Trophoblast cell (in vitro differentiated cells and primary cell): Measurements from ENCODE around the gene OSCP1.
A peak's percentile ranks its signal among the peaks of the same experiment; 100 is the strongest.

ENCODE experiments used
- DNase-seq, 2 donors: peaks; one replicate each; pipeline ENCODE4 v3.0.0-alpha.2; 2016
- H2AFZ ChIP-seq: 2 replicates; pipeline ENCODE4 v1.6.1; 2013; ENCODE audit warnings: low read length, moderate library complexity, mild to moderate bottlenecking; ENCODE audit not compliant: insufficient read depth, poor library complexity
- H2AK5ac ChIP-seq: 2 replicates; pipeline ENCODE4 v1.6.1; 2013; ENCODE audit warnings: mild to moderate bottlenecking, low read length
- H2BK120ac ChIP-seq: 2 replicates; pipeline ENCODE4 v1.6.1; 2013; ENCODE audit warnings: low read length, mild to moderate bottlenecking, moderate library complexity; ENCODE audit not compliant: insufficient read depth, poor library complexity
- H2BK12ac ChIP-seq: 2 replicates; pipeline ENCODE4 v1.6.1; 2013; ENCODE audit warnings: mild to moderate bottlenecking, low read length, moderate library complexity
- H2BK5ac ChIP-seq: 2 replicates; pipeline ENCODE4 v1.6.1; 2013; ENCODE audit warnings: low read length, low read depth, moderate library complexity, mild to moderate bottlenecking; ENCODE audit not compliant: poor library complexity
- H3K14ac ChIP-seq: 2 replicates; pipeline ENCODE4 v1.6.1; 2013; ENCODE audit warnings: mild to moderate bottlenecking, low read length
- H3K18ac ChIP-seq: 2 replicates; pipeline ENCODE4 v1.6.1; 2013; ENCODE audit warnings: mild to moderate bottlenecking, low read length
- H3K23ac ChIP-seq: 2 replicates; pipeline ENCODE4 v1.6.1; 2013; ENCODE audit warnings: low read length
- H3K27ac ChIP-seq: 2 replicates; pipeline ENCODE4 v1.5.1; 2013; ENCODE audit warnings: low read depth, mild to moderate bottlenecking, inconsistent platforms, low read length, moderate library complexity
- H3K27me3 ChIP-seq: 2 replicates; pipeline ENCODE4 v1.6.1; 2013; ENCODE audit warnings: inconsistent platforms, mild to moderate bottlenecking, low read length, moderate library complexity; ENCODE audit not compliant: insufficient read depth
- H3K36me3 ChIP-seq, 2 experiments: 1 replicate in 1 of 2; 2 replicates in 1 of 2; pipeline ENCODE4 v1.6.1; 2013; ENCODE audit warnings: low read length in 2 of 2, mild to moderate bottlenecking in 2 of 2, moderate library complexity in 1 of 2; ENCODE audit not compliant: insufficient read depth in 2 of 2, control insufficient read depth in 1 of 2
- H3K4ac ChIP-seq: 2 replicates; pipeline ENCODE4 v1.6.1; 2013; ENCODE audit warnings: low read depth, mild to moderate bottlenecking, low read length, moderate library complexity
- H3K4me1 ChIP-seq, 2 experiments: 1 replicate in 1 of 2; 2 replicates in 1 of 2; pipeline ENCODE4 v1.6.1; 2013; ENCODE audit warnings: low read length in 2 of 2, mild to moderate bottlenecking in 2 of 2, moderate library complexity in 1 of 2; ENCODE audit not compliant: insufficient read depth in 2 of 2, control insufficient read depth in 1 of 2
- H3K4me2 ChIP-seq: 2 replicates; pipeline ENCODE4 v1.6.1; 2013; ENCODE audit warnings: inconsistent platforms, mild to moderate bottlenecking, low read length, moderate library complexity
- H3K4me3 ChIP-seq: 2 replicates; pipeline ENCODE4 v1.5.1; 2013; ENCODE audit warnings: mild to moderate bottlenecking, low read depth, low read length, inconsistent platforms
- H3K79me1 ChIP-seq: one replicate; pipeline ENCODE4 v1.6.1; 2013; ENCODE audit warnings: low read length
- H3K79me2 ChIP-seq: 2 replicates; pipeline ENCODE4 v1.6.1; 2013; ENCODE audit warnings: low read length, mild to moderate bottlenecking; ENCODE audit not compliant: control insufficient read depth, insufficient read depth, poor library complexity
- H3K9ac ChIP-seq: 2 replicates; pipeline ENCODE4 v1.6.1; 2013; ENCODE audit warnings: mild to moderate bottlenecking, low read length
- H3K9me3 ChIP-seq: 2 replicates; pipeline ENCODE4 v1.6.1; 2013; ENCODE audit warnings: low read depth, mild to moderate bottlenecking, control low read depth, inconsistent platforms, low read length; ENCODE audit not compliant: insufficient read depth
- H4K12ac ChIP-seq: 2 replicates; pipeline ENCODE4 v1.6.1; 2013; ENCODE audit warnings: low read depth, mild to moderate bottlenecking, low read length, moderate library complexity
- H4K8ac ChIP-seq: 2 replicates; pipeline ENCODE4 v1.6.1; 2013; ENCODE audit warnings: low read depth, mild to moderate bottlenecking, low read length, moderate library complexity
- H4K91ac ChIP-seq: one replicate; pipeline ENCODE4 v1.6.1; 2013; ENCODE audit warnings: low read depth, mild to moderate bottlenecking, low read length, moderate library complexity
- WGBS: extraction: QIAGEN DNeasy Blood & Tissue Kit; methylation state at CpG from one replicate; pipeline ENCODE4 v1.1.7; 2013; ENCODE audit warnings: missing lambda C conversion rate; ENCODE audit not compliant: insufficient read length, insufficient coverage; ENCODE audit errors: extremely low coverage; 5-methylcytosine and 5-hydroxymethylcytosine counted together

Gene OSCP1

DNA sequence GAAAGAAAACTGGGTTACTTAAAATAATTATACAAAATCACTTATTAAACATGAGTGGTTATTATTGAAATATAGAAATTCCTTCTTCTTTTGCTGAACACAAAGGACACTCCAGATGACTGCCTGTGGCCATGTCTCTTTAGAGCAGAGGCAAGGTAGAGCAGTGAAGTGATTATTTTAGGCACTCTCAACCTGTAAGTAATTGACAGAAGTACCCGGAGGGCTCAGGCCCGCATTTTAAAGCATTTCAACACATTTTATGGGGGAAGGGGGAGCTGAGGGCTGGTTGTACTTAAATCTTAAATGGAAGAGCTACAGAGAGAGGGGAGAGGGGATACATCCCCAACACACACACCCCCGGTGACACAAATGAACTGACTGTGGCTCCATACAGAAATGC lies 10.2 kb downstream of the OSCP1 start:
- Histone ChIP-seq H3K18ac (no peak overlapping the region), H3K4me3 (no peak overlapping the region), H2AFZ (no peak overlapping the region), H2BK120ac (peak overlapping the region; percentile 87), H4K8ac (no peak overlapping the region), H3K9ac (no peak overlapping the region), H2AK5ac (no peak overlapping the region), H3K4me2 (peak overlapping the region; percentile 8), H3K14ac (no peak overlapping the region), H3K27ac (peak overlapping the region; percentile 83), H3K27me3 (no peaks in the 10 kb centered on the region), H3K36me3 (no peaks in the 10 kb centered on the region), H4K91ac (peak overlapping the region; percentile 72), H3K79me1 (peaks cover 21% of the 10 kb centered on the region), H3K9me3 (no peaks in the 10 kb centered on the region), H3K4me1 (peaks cover 15 to 25% of the 10 kb centered on the region in 2 experiments), H2BK12ac (peak overlapping the region; percentile 62), H3K79me2 (peaks cover 1% of the 10 kb centered on the region), H4K12ac (no peak overlapping the region), H3K23ac (no peak overlapping the region), H2BK5ac (peak overlapping the region; percentile 41), H3K4ac (no peak overlapping the region)
- WGBS, result no CpG with 5 or more reads among the region's 3 CpGs
- peak; percentile 72 to 76 for DNase-seq

DNA sequence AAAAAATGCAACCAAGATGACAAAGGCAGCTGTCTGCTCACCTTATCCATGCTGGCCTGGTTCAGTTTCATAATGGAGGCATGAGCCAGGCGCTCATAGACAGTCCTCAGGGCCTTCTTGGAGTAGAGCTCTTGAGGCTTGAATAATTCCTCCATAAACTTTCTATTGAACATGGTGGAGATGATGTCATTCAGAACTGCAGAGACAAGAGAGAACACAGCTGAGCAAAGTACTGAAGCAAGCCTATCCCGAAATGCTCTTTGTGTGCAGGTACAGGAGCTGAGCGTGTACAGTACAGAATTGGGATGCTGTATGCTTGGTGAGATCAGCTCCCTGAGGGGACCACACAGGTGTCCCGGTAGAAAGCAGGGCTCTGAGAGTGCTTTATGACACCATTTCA lies 11.5 kb downstream of the OSCP1 start:
- WGBS, result no CpG with 5 or more reads among the region's 4 CpGs
- Histone ChIP-seq H3K27me3 (no peaks in the 10 kb centered on the region), H2AFZ (no peak overlapping the region), H2BK120ac (peak overlapping the region; percentile 56), H3K36me3 (no peaks in the 10 kb centered on the region), H3K18ac (no peak overlapping the region), H3K23ac (no peak overlapping the region), H3K27ac (peak overlapping the region; percentile 38), H3K9ac (no peak overlapping the region), H2AK5ac (no peak overlapping the region), H4K12ac (no peak overlapping the region), H2BK12ac (peak overlapping the region; percentile 92), H3K4me1 (peaks cover 15 to 25% of the 10 kb centered on the region in 2 experiments), H4K8ac (no peak overlapping the region), H3K79me2 (peaks cover 1% of the 10 kb centered on the region), H3K79me1 (peaks cover 23% of the 10 kb centered on the region), H3K9me3 (no peaks in the 10 kb centered on the region), H3K4me2 (no peak overlapping the region), H3K14ac (no peak overlapping the region), H2BK5ac (peak overlapping the region; percentile 21), H3K4ac (no peak overlapping the region), H4K91ac (peak overlapping the region; percentile 42), H3K4me3 (no peak overlapping the region)
- DNase-seq, result peak in 1 of 2 donors; percentile 24

- no peaks in the 10 kb centered on the region for H3K9me3 ChIP-seq
- H3K27ac ChIP-seq, result peak overlapping the region; percentile 66
- no CpG with 5 or more reads among the region's 1 CpG for WGBS
- H2BK12ac ChIP-seq, result no peak overlapping the region
- peaks cover 25% of the 10 kb centered on the region for H3K79me1 ChIP-seq
- H3K4ac ChIP-seq, result no peak overlapping the region
- no peak overlapping the region for H2BK5ac ChIP-seq
- DNase-seq, result peak; percentile 84 to 98
- no peak overlapping the region for H3K23ac ChIP-seq
- no peak overlapping the region for H2AK5ac ChIP-seq
- peak overlapping the region; percentile 38 for H3K4me2 ChIP-seq
- no peak overlapping the region for H3K18ac ChIP-seq
- no peak overlapping the region for H4K8ac ChIP-seq
- H2BK120ac ChIP-seq, result peak overlapping the region; percentile 88
- no peak overlapping the region for H3K14ac ChIP-seq
- no peaks in the 10 kb centered on the region for H3K36me3 ChIP-seq
- peaks cover 1% of the 10 kb centered on the region for H3K79me2 ChIP-seq
- H2AFZ ChIP-seq, result no peak overlapping the region
- no peak overlapping the region for H4K12ac ChIP-seq
- no peaks in the 10 kb centered on the region for H3K27me3 ChIP-seq
- H3K9ac ChIP-seq, result no peak overlapping the region
- no peak overlapping the region for H4K91ac ChIP-seq
- no peak overlapping the region for H3K4me3 ChIP-seq
- H3K4me1 ChIP-seq, result peaks cover 20 to 28% of the 10 kb centered on the region in 2 experiments
Measured at GRCh38 chr1:36436821-36437220, 13.4 kb downstream of the OSCP1 start.

DNA sequence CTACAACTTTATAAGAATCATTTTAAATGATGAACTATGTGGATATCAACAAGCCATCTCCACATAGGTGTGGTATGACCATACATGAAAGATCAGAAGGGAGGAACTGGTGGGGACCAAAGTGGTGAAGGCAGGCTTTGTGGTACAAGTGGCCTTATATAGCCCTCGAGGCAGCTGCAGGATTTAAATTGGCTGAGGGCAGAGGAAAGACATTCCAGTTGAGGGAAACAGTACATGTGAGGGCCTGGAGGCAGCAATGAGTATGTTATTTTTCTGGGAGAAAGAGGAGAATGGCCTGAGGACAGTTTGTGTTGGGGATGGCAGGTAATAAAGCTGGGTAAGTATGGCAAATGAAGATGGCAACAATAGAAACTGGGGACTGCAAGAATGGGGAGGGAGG lies 17.1 kb downstream of the OSCP1 start:
- no peak overlapping the region for H2BK120ac ChIP-seq
- H3K4me3 ChIP-seq, result no peak overlapping the region
- H3K9me3 ChIP-seq, result no peaks in the 10 kb centered on the region
- no peak overlapping the region for H3K14ac ChIP-seq
- no peak overlapping the region for H4K12ac ChIP-seq
- no peak overlapping the region for H3K4ac ChIP-seq
- no peak overlapping the region for H2AFZ ChIP-seq
- no peak overlapping the region for H3K23ac ChIP-seq
- no peak overlapping the region for H2BK12ac ChIP-seq
- H2AK5ac ChIP-seq, result no peak overlapping the region
- DNase-seq, result no peak
- no CpG with 5 or more reads among the region's 1 CpG for WGBS
- peaks cover 1% of the 10 kb centered on the region for H3K79me2 ChIP-seq
- H3K9ac ChIP-seq, result no peak overlapping the region
- H4K8ac ChIP-seq, result no peak overlapping the region
- H3K4me1 ChIP-seq, result peaks cover 9 to 13% of the 10 kb centered on the region in 2 experiments
- H4K91ac ChIP-seq, result no peak overlapping the region
- H3K27ac ChIP-seq, result no peak overlapping the region
- H2BK5ac ChIP-seq, result no peak overlapping the region
- H3K4me2 ChIP-seq, result no peak overlapping the region
- H3K79me1 ChIP-seq, result peaks cover 13% of the 10 kb centered on the region
- no peaks in the 10 kb centered on the region for H3K36me3 ChIP-seq
- no peaks in the 10 kb centered on the region for H3K27me3 ChIP-seq
- no peak overlapping the region for H3K18ac ChIP-seq
